DND-41 (cell line): Measurements from ENCODE around the gene CBARP.
A peak's percentile ranks its signal among the peaks of the same experiment; 100 is the strongest.

Experiments
- ATAC-seq: fragments of 200-7000 bp; cut with Tn5 transposase; 3 replicates; pipeline ENCODE4 v1.9.1; 2021; ENCODE audit warnings: low read depth; ENCODE audit not compliant: insufficient read depth
- DNase-seq: peaks from one replicate; pipeline ENCODE4 v3.0.0-alpha.2; 2020
- H2AFZ ChIP-seq: 2 replicates; pipeline ENCODE4 v1.6.0; 2012; ENCODE audit warnings: low read depth, low read length
- H3K27ac ChIP-seq: 2 replicates; pipeline ENCODE4 v1.5.1; 2012; ENCODE audit warnings: low read length, inconsistent platforms
- H3K27me3 ChIP-seq: fragments of 200-600 bp; sonication (generic); 2 replicates; pipeline ENCODE4 v1.6.0; 2012; ENCODE audit warnings: low read length, mild to moderate bottlenecking, inconsistent platforms; ENCODE audit not compliant: insufficient read depth, poor library complexity
- H3K36me3 ChIP-seq: 2 replicates; pipeline ENCODE4 v1.5.1; 2012; ENCODE audit warnings: low read length, inconsistent platforms; ENCODE audit not compliant: insufficient read depth
- H3K4me1 ChIP-seq: 2 replicates; pipeline ENCODE4 v1.5.1; 2012; ENCODE audit warnings: mild to moderate bottlenecking, low read length; ENCODE audit not compliant: insufficient read depth
- H3K4me2 ChIP-seq: 2 replicates; pipeline ENCODE4 v1.6.0; 2012; ENCODE audit warnings: mild to moderate bottlenecking, moderate library complexity, low read length, inconsistent platforms; ENCODE audit not compliant: insufficient read depth
- H3K4me3 ChIP-seq, 2 experiments: fragments of 200-600 bp in 1 of 2; shearing (Covaris generic) in 1 of 2; 2 replicates each; pipeline ENCODE4 v1.5.1; 2012 to 2016; ENCODE audit warnings: inconsistent platforms in 2 of 2, low read length in 2 of 2, mild to moderate bottlenecking in 2 of 2, low read depth in 1 of 2, moderate library complexity in 1 of 2
- H3K79me2 ChIP-seq: 2 replicates; pipeline ENCODE4 v1.6.0; 2012; ENCODE audit warnings: low read length, inconsistent platforms; ENCODE audit not compliant: insufficient read depth
- H3K9ac ChIP-seq: 2 replicates; pipeline ENCODE4 v1.6.0; 2012; ENCODE audit warnings: low read depth, mild to moderate bottlenecking, inconsistent platforms, low read length, moderate library complexity
- H3K9me3 ChIP-seq: 2 replicates; pipeline ENCODE4 v1.5.1; 2012; ENCODE audit warnings: low read length, moderate library complexity, mild to moderate bottlenecking, inconsistent platforms; ENCODE audit not compliant: insufficient read depth, severe bottlenecking
- H4K20me1 ChIP-seq: 2 replicates; pipeline ENCODE4 v1.6.0; 2012; ENCODE audit warnings: low read length; ENCODE audit not compliant: insufficient read depth
- EZH2 ChIP-seq: IDR thresholded peaks from 3 replicates; pipeline ENCODE4 v1.6.1; 2012; ENCODE audit warnings: borderline replicate concordance, low read depth, mild to moderate bottlenecking, moderate library complexity, low read length, inconsistent platforms; ENCODE audit not compliant: severe bottlenecking
- TF ChIP-seq, protein P1 (sequence below): IDR thresholded peaks from 2 replicates; pipeline ENCODE4 v1.5.1; 2012; ENCODE audit warnings: borderline replicate concordance, low read length, moderate library complexity, mild to moderate bottlenecking; ENCODE audit not compliant: poor library complexity, severe bottlenecking; ENCODE audit errors: extremely low read depth

The CBARP gene

DNA sequence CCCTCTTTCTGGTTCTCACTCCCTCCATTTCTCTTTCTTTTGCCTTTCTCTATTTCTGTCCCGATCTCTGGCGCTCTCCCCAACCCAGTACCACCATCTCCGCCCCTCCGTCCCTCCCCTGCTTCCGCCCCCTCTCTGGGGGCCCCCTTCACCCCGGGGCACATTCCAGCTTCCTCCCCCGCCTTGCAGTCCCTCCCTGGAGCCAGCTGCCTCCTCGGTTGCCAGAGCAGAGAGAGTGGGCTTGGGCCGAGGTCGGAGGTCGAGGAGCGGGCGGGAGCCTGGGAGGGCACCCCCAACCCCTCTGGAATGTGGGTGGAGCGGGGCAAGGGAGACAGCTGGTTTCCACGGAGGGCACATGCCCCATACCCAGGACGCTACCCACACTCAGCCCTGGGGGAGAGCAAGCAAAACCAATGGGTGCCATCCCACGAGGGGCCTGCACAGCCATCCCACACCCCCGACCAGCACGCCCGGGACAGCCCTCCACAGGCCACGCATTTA is 24.9 kb upstream of the CBARP start:
- Histone ChIP-seq H3K27ac (no peak overlapping the region), H3K4me3 (no peak overlapping the region), H3K4me1 (peaks cover 56% of the 10 kb centered on the region), H3K27me3 (peaks cover 4% of the 10 kb centered on the region), H3K4me2 (no peak overlapping the region), H3K79me2 (peaks cover 2% of the 10 kb centered on the region; the same call in 1 of the 2 replicates), H3K9ac (no peak overlapping the region), H3K36me3 (peaks cover 8% of the 10 kb centered on the region), H4K20me1 (no peaks in the 10 kb centered on the region), H3K9me3 (no peaks in the 10 kb centered on the region), H2AFZ (no peak overlapping the region)
- DNase-seq = no peak
- ATAC-seq = no peak
- TF ChIP-seq, protein P1, sequence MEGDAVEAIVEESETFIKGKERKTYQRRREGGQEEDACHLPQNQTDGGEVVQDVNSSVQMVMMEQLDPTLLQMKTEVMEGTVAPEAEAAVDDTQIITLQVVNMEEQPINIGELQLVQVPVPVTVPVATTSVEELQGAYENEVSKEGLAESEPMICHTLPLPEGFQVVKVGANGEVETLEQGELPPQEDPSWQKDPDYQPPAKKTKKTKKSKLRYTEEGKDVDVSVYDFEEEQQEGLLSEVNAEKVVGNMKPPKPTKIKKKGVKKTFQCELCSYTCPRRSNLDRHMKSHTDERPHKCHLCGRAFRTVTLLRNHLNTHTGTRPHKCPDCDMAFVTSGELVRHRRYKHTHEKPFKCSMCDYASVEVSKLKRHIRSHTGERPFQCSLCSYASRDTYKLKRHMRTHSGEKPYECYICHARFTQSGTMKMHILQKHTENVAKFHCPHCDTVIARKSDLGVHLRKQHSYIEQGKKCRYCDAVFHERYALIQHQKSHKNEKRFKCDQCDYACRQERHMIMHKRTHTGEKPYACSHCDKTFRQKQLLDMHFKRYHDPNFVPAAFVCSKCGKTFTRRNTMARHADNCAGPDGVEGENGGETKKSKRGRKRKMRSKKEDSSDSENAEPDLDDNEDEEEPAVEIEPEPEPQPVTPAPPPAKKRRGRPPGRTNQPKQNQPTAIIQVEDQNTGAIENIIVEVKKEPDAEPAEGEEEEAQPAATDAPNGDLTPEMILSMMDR = no peak
- no peak for TF ChIP-seq EZH2

DNA sequence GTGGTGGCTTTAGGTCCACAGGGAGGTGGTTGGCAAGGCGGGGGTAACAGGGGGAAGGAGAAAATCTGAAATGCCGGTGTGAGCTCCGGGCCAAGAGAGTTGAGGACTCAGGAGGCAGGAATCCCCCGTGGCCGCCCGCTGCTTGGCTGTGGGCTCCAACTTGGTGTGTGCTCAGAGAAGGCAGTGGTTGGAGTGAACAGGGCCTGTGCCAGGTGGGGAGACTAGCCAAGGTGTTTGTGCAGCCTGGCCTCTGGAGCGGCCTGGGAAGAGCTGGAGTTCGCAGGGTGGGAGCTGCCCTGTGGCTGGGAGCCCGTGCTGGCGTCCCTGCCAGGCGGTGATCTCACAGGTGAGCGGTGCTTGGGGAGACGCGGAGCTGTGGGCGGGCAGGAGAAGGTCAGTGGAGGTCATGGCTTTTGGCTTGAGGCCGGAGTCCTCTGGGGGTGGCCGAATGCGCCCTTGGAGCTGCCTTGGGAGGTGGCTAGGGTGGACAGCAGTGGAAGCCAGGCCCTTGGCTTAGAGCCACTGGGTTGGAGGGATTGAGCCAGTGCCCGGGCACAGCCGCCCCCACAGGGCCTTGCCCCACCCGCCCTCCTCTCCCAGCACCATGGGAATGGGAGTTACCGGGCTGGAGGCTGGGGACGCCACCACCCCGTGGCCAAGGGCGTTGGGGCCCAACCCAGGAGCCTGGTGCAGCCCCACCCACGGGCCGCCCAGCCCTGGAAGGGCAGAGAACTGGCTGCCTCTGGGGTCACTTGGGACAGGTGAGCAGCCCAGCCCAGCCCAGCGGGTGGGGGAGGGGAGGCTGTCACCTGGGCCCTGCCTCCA is 24.2 kb upstream of the CBARP start:
- H3K36me3 ChIP-seq = peaks cover 14% of the 10 kb centered on the region
- peaks cover 58% of the 10 kb centered on the region for H3K4me1 ChIP-seq

DNA sequence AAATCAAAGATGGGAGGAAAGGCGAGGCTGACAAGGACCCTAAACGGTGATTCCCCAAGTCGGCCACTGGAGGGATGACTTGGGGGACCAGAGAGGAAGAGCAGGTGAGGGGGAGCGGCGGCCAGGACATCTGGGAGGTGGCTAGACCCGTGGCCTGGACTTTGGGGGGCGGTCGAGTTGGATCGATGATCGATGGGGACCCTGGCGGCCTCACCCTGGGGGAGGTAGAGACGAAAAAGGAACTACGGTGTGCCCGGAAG is 23.7 kb upstream of the CBARP start:
- Histone ChIP-seq H2AFZ (no peak overlapping the region), H3K9ac (peak overlapping the region; percentile 78), H3K36me3 (peaks cover 20% of the 10 kb centered on the region), H3K27me3 (no peaks in the 10 kb centered on the region), H3K4me1 (peaks cover 58% of the 10 kb centered on the region), H3K79me2 (peaks cover 5% of the 10 kb centered on the region), H3K27ac (peak overlapping the region; percentile 87), H3K4me3 (peak overlapping the region; percentile 47 to 71; a peak in 3 of 4 replicates), H3K4me2 (peak overlapping the region; percentile 92), H3K9me3 (no peaks in the 10 kb centered on the region), H4K20me1 (peaks cover 7% of the 10 kb centered on the region; the same call in 1 of the 2 replicates)
- DNase-seq (no peak), ATAC-seq (no peak)
- TF ChIP-seq EZH2 = no peak
- TF ChIP-seq, protein P1 = peak; percentile 43

More for the DNA sequence above, 24.2 kb upstream of the CBARP start:
- Histone ChIP-seq H4K20me1 (peaks cover 1% of the 10 kb centered on the region; the same call in 1 of the 2 replicates), H3K79me2 (peaks cover 2% of the 10 kb centered on the region; the same call in 1 of the 2 replicates), H3K27ac (peak overlapping the region; percentile 87), H3K4me3 (peak overlapping the region in 1 of 2 experiments; percentile 71; a peak in 3 of 4 replicates), H3K27me3 (peaks cover 3% of the 10 kb centered on the region), H2AFZ (no peak overlapping the region), H3K9ac (peak overlapping the region; percentile 78), H3K4me2 (peak overlapping the region; percentile 92), H3K9me3 (no peaks in the 10 kb centered on the region)
- no peak for ATAC-seq
- DNase-seq = no peak
- no peak for TF ChIP-seq EZH2
- TF ChIP-seq, protein P1 = no peak
